ENCODE measurements around the gene CYP3A4. TPM values are rescaled to one million over a fixed set of nuclear protein-coding genes. Genes with fewer than 3 reads are reported as not detected.
"Not testable (repeated sequence)": the region's sequence is repeated elsewhere in the genome, so short reads cannot be mapped to it uniquely, and the experiment has no call there.

The CYP3A4 gene
- total RNA-seq, 1 donor from 2014 or later: not detected

DNA sequence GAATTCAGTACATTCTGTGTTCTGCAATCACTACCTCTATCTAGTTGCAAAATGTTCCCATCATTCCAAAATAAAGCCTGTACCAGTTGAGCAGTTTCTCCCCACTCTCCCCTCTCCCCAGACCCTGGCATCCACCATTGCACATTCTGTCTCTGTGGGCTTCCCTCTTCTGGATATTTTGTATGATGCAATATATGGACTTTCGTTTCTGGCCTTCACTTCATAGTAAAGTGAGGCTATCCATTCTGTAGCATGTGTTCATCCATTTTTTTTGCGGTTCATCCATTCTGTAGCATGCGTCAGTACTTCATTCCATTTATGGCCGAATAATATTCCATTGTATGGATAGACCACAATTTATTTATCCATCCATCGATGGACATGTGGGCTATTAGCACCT, 9.5 kb upstream of the CYP3A4 start:
- intact Hi-C loops (cut with micrococcal nuclease): no loop called here

- intact Hi-C loops (cut with micrococcal nuclease): no loop called here
Measured at GRCh38 chr7:99792967-99793366, 9.0 kb upstream of the CYP3A4 start.

DNA sequence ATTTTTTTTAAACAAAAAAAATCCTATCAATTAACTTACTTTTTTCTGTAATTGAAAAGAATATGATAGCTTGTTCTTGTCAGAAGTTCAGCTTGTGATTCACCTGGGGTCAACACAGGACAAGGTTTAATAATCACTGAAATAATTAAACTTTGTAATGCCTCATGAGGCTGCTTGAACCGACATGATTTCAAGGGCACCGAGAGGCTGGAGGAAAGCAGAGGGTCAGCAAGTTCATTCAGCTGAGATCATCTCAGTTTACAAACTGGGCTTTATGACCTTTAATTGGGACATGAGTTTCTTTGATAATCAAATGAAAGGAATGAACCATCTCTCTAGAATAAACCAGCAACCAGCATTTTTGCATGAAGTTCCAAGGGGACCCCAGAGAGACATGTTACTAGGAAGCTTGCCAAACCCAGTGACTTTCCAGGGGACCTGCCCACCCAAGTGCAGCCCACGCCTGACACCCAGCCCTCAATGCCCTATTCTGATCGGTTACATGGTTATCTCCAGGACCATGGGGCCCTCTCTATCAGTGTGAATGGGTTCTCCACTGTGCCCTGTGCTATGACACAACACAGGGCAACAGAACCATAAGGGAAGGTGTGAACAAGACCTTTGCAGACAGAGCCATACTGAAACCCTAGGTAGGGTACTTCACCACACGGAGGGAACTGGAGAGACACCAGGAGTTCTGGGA, 7.8 kb upstream of the CYP3A4 start:
- intact Hi-C loops (cut with micrococcal nuclease): no loop called here

DNA sequence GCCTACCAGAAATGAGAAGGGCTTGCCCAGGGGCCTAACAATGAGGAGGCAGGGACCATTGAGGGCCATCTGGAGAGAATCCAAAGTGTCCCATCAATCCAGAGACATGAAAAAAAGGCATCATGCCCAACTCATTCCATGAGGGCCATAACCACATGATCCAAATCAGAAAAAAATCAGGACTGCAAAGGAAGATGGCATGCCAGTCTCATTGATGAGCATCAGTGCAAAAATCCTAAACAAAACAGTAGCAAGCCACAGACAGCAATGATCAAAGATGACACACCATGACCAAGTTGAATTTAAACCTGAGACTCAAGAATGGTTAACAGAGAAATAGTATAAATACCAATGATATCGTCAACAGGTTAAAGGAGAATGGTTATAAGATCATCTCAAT, 7.0 kb upstream of the CYP3A4 start:
- intact Hi-C loops (cut with micrococcal nuclease): no loop called here

- intact Hi-C loops (cut with micrococcal nuclease): no loop called here
Measured at GRCh38 chr7:99790407-99790806, 6.4 kb upstream of the CYP3A4 start.

GRCh38 chr7:99789441-99790070, 5.6 kb upstream of the CYP3A4 start:
- intact Hi-C loops (cut with micrococcal nuclease): no loop called here

- intact Hi-C loops (cut with micrococcal nuclease): no loop called here
Measured at GRCh38 chr7:99788554-99788953, 4.6 kb upstream of the CYP3A4 start.

DNA sequence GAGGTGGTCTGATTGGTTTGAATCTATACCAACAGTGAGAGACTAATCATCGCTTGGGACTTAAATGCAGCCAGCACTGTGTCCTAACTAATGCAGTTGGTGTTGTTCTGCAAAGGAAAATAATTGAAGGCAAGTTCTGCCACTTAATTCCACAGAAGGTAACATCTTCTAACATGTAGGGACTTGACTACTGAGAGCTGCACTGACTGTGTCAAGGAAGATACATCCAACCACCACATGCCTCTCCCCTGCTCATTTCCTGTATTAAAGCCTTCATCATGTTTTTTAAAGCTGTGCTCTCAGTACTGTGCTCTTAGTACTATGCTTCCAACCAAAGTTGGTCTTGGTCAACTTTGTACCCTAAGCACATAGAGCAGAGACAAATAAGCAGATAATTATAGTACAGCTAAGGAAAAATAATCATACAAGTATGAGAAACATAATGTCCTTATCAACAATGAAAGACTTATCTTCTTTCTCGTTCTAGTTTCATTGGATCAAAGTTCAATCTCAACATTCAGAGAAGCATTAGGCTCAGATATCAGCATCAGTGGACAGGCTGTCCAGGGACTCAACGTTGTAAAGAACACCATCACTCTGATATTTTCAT, 2.8 kb upstream of the CYP3A4 start:
- intact Hi-C loops (cut with micrococcal nuclease): no loop called here

- intact Hi-C loops (cut with micrococcal nuclease): not testable (repeated sequence)
Measured at GRCh38 chr7:99785654-99786053, 1.7 kb upstream of the CYP3A4 start.

DNA sequence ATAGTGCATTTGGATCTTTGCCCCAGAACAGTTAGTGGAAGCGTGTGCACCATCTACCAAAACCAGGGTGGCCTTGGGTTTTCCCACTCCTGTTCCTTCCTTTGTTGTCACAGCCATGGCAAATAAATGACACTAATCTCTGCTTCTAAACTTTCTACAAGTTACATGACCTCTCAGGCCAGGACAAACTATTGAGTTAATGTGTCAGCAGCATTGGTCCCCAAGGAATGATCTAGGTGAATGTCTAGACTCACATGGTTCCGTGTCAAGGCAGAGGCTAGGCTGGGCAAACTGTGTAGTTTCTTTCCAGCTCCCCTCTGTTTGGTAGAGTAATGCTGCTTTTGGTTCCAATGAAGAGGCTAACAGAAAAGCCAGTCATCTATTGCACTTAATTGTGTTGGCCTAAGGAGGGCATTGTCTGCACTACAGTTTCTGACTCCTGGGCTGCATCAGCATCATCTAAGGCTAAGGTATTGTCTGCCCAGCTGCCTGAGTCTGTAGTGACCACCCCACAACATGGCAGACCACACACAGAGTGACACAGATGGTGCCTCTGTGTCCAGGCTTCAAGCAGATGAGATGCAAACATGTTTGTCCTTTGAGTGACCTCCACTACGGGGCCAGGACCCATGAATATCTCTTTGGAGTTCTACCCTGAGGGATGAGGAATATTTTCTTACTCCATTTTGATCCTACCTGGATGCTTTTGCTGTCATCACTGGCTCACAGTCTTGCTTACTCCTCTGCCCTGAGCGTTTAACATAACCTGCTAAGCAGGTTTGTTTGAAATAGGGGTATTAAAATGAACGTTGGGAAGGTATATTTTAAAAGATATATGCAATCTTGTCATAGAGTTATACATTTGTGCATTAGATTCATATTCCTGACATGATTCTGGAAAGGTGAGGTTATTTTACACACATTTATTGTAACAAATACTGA, 1.7 kb downstream of the CYP3A4 start:
- intact Hi-C loops (cut with micrococcal nuclease): no loop called here

DNA sequence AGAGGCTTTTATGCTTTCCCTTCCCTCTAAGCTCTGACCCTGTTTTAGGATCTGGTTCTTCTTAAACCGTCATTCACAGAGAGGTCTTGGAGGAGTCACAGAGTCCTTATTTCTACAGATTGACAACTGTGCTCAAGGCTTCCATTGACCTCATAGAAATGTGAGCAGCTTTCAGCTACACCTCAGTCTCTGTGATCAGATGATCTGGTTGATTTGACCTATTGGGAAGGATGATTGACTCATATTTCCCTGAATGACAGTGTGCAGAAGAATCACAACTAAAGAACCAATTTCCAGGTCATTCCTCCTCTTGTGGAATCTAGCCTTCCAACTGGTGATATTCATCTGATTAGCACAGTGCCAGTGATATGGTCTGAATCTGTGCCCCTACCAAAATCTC, 3.4 kb downstream of the CYP3A4 start:
- intact Hi-C loops (cut with micrococcal nuclease): no loop called here

GRCh38 chr7:99779949-99780348, 4.0 kb downstream of the CYP3A4 start:
- intact Hi-C loops (cut with micrococcal nuclease): no loop called here

DNA sequence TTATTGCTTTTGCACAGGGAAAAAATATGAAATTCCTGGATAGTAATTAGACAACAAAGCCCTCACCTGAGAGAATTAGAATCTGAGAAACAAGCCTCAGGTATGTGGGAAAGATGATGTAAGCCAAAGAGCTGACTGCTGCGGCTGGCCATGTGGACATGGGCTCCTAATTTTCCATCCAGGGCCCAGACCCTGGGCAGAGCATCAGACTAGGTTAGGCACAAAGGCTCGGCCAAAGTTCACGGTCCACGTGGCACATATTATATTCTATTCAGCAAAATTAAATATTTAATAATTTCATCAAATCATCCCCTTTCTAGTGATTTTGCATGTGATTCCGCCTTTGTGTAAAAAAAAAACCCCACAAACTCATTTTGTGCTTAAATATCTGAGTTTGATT, 5.1 kb downstream of the CYP3A4 start:
- intact Hi-C loops (cut with micrococcal nuclease): no loop called here

GRCh38 chr7:99773395-99773794, 10.6 kb downstream of the CYP3A4 start:
- intact Hi-C loops (cut with micrococcal nuclease): not testable (repeated sequence)

DNA sequence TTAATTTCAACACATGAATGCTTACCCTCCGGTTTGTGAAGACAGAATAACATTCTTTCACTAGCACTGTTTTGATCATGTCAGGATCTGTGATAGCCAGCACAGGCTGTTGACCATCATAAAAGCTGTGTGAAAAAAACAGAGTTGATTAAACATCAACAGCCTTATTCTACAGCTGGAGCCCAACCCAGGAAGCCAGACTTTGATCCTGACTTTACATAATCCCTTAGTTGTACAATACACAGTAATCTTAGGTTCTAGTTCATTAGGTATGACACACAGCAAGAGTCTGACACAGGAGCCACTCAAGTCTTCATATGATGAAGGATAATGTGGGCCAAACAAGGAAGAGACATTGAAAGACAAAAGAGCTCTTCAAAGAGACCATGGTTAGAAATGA, 11.4 kb downstream of the CYP3A4 start:
- intact Hi-C loops (cut with micrococcal nuclease): no loop called here

- intact Hi-C loops (cut with micrococcal nuclease): not testable (repeated sequence)
Measured at GRCh38 chr7:99769494-99769893, 14.5 kb downstream of the CYP3A4 start.

- intact Hi-C loops (cut with micrococcal nuclease): no loop called here
Measured at GRCh38 chr7:99768471-99768870, 15.5 kb downstream of the CYP3A4 start.

DNA sequence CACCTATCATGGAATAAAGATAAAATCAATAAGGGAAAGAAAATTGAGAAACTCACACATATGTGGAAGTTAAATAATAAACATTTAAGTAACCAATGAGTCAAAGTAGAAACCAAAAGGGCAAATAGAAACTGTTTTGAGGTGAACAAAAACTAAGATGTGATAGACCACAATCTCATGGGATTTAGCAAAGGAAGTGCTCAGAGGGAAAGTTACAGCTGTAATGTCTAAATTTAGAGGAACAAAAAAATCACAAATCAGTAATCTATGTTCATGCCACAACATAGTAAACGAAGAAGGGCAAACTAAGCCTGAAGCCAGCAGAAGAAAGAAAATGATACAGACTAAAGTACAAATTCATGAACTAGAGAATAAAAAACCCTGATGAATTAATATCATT, 16.3 kb downstream of the CYP3A4 start:
- intact Hi-C loops (cut with micrococcal nuclease): no loop called here

DNA sequence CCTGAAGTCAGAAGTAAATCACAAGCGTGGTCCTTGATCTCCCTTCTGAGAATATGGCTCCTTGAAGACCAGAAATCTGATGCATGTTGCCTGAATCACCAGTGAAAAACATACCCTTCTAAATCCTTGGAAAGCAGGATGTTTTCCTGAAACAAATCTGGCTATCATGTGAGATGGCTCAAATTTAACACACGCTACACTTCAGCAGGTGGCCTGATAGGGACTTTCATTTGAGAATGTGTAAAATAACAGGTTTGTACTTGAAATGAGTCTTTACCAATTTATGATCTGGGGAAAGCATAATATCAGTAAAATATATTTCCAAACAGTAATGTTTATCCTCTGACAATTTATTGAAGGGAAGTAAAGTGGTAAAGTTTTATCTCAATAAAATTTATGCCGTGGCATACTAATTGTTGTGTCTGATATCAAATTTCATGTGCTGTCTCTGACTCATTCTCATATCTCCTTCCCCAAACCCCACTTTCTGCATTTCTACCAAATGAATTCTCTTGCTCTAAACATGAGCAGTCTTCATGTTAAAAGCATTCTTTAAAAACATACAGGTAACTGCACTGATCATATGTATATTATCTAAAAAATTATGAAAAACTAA, 17.4 kb downstream of the CYP3A4 start:
- intact Hi-C loops (cut with micrococcal nuclease): no loop called here

DNA sequence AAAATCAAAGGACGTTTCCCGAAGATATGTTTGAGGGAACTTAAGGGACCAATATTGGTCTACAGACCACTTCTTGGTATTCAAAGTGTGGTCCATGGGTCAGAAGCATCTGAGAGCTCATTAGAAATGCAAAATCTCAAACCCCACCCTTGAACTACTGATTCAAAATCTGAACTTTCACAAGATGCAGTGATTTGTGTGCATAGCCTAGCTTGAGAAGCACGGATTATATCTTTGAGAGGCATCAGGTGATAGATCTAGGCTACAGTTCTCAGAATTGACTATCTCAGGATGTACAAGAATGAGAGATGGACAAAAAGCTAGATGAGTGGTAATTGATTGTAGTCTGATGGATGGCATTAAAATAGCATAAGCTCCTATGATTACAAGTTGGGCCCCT, 19.5 kb downstream of the CYP3A4 start:
- intact Hi-C loops (cut with micrococcal nuclease): no loop called here

GRCh38 chr7:99762680-99763327, 21.2 kb downstream of the CYP3A4 start:
- intact Hi-C loops (cut with micrococcal nuclease): no loop called here
